Inflammatory macrophage (primary cell): Measurements from ENCODE around the gene YPEL4.

Experiments
- DNase-seq, 2 donors: peaks; one replicate each; pipeline ENCODE4 v3.0.0-alpha.2; 2020 to 2022

The YPEL4 gene

DNA sequence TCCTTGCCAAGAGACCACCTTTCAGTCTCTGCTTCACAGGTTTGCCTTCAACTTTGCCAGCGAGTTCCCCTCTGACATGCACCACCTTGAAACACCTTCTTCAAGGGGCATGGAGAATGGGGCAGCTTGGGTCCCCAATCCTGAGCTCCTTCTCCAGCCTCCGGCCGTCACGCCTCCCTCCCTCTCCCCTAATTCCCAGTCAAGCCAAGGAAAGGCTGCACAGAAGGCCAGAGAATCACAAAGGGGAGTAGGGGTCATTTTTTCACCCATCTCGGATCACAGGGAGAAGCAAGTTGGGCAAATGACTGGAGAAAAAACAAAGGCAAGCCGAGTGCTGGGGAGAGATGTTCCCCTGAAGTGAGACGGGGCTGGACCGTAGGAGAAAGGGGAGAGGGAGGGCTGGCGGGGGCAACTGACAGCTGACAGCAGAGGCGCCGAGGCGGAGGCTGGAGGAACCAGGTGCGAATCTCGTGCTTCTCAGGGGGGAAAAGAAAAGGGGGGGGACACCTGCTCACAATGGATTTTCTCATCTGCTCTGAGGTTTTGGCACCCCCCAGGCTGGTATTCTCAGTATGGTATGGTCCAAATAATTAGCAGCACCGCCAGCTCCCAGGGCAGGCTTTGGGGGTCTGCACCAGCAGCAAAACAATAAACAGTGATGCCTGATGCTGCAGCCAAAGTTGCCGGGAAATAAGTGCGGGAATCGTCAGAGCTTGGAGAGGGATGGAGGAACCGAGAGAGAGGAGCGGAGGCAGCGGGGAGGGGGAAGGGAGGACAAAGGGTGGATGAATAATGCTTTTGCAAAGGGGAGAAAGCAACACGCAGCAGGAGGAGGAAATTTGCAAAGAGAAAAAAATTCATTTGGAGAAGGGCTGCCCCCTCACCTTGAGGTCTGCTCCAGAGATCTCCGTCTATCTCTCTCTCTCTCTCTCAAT lies 644 bp downstream of the YPEL4 start:
- DNase-seq = peak in 1 of 2 donors; percentile 38

DNA sequence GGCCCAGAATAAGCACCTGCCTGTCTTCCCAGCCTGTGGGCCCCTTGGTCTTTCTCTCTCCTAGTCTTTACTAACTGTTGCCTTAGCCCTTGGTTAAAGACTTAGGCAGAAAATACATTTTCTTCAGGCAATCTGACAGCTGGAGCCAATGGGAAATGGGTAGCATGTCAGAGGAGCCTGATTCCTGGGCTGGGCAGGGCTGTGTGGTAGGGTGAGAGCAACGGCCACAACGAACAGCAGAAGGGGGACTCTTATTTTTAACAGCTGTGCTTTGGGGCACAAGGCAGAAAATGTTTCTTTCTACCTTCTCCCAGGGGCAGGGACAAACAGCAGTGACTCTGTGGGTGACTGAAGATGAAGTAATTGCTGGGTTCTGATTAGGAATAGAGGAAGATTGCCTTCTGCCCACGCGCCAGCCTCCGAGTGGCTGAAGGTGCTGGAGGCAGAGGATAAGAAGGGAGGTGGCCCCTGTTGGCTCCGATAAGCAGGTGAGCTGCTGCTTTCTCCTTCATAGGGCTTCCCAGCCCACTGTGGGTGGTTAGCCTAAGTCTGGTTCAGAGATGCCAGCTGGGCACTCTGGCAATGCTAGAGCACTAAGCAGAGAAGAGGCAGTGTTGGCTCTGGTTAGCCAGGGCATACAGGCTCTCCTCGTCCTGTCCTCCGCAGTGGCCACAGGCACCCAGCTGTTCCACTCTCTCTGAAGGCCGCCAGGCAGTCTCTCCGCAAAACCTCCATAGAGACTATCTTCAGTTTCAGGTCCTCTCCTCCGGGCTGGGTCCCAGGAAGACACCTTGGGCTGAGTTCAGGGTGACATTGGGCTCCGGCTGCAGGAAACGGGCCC lies 1.5 kb downstream of the YPEL4 start:
- DNase-seq = peak; percentile 66 to 87

DNA sequence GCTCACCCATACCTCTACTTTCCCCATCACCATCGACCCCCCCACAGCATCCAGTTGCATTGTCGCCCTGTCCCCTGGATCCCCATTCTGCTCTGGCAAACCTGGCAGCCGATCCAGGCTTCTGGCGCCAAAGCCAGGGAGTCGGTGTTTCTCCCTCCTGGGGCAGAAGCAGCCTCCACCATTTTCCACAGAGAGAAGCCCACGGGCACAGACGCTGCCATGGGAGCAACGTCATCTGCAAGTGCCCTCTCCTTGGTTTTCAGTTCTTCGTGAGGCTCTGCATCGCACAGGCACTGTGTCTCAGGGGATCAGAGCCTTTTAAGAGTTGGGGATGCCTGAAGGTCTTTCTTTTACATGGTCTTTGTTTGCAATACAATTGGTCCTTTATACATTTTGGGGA lies 2.3 kb downstream of the YPEL4 start:
- DNase-seq = no peak

DNA sequence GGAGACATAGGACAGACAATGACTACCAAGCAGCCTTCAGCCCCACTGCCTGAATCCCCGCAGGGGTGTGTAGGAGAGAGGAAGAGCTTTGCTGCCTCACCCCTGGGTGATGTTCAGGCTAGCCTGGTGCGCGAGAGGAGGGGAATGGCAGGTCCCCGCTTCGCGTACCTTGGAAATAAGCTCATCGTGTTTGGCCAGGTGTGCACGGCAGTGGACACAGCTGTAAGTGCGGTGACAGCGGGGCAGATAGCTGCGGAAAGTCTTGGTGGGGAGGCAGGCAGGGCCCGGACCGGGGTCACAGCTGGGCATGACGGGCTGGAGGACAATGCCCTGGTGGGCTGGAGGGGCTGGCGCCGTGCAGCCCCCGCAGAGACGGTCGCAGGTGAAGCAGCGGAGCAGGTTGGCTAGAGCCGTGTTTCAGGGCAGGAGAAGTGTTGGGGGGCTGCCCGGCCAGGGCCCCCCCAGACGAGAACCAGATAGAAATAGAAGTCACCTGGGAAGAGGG lies 2.9 kb downstream of the YPEL4 start:
- DNase-seq = no peak

DNA sequence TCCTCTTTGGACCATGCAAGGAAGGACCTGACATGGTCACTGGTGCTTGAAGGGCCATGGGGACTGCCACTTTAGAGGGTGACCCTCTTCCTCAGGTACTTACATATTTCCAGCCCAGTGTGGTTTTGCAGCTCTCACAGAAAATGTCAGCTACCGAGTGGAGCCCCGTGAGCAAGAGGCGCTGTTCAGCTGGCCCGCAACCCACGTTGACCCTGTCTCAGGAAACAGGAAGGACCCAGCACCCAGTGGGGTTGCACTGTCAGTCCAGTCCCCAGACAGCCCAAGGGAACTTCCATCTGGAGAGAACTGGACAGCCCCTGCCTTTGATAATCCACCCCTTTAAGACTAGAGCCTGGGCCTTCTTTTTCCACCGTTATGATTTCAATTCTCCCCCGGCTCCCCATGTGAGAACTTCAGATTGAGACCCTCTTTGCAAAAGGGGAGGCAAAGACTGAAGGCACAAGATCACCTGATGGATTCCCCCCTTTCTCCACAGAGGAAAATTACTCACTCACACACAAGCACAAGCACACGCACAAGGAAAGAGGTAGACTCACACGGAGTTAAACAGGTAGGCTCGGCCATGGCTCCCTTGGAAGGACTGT lies 3.4 kb downstream of the YPEL4 start:
- DNase-seq = peak; percentile 66 to 91

DNA sequence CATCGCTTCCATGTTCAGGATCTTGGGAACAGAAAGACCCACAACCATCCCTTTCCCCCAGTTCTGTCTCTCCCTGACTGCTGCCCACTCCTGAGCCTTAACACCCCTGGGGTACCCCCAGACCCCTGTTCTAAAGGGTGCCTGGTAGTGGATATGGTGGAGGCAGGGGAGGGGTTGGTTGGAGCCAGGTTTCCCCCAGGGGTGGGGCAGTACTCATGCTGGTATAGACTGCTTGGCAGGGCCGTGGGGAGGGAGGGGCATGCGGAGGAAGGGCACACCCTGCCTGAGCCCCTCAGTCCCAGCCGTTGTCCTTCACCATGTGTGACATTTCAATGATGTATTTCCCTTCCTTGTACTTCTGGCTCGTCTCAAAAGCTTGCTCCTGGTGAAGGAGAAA lies 4.0 kb downstream of the YPEL4 start:
- no peak for DNase-seq

DNA sequence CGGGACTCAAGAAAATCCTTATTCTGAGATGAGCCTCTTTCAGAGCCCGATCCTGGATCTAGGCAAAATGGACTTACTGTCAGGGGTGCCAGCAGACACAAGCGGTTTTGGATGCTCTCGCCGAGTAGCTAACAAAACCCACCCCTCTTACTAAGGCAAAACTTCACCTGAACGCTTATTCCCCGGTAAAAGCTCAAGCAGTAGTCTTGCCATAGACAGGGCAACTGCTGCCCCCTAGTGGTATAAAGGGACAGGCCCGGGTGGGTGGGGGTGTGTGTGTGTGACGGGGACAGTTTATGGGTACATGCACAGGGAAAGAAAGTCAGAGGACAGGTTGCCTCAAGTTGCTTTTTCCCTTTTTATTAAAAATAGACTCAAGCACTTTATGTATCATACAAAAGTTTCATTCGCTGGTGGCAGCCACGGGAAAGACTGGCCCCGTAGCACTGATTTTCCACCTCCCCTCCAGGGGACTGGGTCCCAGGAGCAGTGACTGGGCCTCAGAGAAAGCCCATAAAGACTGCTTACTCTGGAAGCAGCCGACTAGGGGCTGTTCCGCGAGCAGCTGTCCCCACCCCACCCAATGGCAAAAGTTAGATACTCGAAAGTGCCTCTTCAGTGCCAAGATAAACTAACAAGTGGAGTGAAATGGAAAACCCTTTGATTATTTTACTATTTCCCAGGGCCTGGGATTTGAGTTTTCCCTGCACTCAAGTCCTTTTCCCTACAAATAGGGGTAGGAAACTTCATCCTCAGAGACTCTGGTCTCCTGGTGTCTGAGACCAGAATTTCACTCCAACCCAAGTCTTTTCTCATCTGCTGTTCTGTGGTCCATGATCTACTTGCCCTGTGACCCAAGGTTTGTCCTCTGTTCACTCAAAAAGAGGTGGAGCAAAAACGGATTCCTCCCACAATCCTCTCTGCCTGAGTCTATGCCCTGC lies 4.7 kb downstream of the YPEL4 start:
- DNase-seq = peak; percentile 70 to 75

DNA sequence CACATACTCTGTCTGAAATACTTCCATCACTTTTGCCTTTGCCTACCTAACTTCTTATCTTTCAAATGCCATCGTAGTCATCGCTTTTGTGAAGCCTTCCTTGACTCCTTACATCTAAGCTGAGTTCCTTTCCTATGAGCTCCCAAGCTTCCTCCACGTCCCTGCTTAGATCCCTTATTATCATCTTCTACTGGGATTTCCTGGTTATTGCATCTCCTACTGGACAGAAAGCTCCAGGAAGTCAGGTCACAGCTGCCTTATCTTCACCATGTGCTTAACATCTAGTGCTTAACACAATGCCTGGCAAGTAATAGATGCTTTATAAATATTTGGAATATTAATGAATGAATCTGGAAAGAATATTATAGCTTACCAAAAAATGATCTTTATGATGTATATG lies 5.9 kb downstream of the YPEL4 start:
- DNase-seq = no peak

DNA sequence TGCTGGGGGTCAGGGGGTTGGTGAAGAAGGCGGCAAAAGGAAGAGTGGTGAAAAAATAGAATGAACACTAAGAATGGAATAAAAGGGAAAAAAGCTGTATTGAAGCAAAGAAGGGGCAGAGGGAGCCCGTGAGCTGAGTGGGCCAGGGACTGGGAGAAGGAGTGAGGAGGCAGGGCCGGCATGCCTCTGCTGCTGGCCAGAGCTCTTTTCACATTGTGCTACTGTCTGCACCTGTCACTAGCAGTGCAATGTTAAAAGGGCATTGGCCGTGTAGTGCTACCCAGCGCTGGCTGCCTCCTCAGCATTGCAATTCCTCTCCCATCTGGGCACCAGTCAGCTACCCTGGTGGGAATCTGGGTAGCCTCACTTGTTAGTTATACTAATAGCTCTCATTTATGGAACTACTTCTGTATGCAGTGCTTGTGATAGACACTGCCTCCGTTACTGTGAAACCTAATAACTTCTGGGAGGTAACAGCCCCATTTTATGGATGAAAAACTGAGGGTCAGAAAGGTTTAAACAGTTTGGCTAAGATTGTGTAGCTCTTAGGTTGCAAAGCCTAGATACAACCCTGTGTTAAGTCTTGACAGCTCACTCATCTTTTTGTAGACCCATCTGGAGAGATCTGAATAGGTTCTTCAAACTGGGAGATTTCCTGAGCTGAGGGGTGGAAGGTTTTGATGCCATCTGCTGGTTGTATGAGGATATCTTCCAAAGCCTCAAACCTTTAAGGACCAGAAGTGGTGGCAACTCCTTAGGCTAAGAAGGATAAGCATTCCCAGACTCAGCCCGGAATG lies 8.5 kb downstream of the YPEL4 start:
- peak; percentile 66 to 68 for DNase-seq

DNA sequence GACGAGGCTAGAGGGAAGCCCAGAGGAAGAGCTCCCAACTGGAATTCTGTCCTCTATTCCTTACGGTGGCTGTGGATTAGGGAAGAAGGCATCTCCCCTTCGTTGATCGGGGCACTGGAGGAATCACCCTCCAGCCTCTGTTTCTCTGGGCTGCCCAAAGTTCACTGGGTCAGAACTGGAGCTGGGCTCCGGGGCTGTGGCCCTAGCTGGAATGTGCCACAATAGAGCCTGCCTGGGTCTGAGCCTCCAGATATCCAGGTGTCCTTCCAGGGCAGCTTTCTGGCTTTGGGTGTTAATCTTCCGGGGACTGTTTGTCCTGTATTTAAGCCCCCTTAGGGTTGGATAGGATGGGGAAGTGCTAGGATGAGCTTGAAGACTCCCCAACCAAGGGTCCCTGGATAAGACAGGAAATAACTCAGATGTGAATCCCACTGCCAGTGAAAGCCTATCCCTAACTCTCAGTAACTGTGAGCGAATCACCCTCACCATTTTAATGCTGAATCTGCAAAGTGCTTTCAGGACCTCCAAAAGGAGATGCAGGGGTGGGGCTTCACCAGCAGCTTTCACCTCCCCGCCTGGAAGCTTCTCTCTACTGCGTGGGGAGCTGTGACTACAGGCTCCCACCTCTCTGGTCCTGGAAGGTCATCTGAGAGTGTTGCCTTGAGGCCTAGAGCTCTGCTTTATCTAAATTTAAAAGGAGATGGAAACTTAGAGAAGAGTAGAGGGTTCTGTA lies 9.5 kb downstream of the YPEL4 start:
- no peak for DNase-seq

DNA sequence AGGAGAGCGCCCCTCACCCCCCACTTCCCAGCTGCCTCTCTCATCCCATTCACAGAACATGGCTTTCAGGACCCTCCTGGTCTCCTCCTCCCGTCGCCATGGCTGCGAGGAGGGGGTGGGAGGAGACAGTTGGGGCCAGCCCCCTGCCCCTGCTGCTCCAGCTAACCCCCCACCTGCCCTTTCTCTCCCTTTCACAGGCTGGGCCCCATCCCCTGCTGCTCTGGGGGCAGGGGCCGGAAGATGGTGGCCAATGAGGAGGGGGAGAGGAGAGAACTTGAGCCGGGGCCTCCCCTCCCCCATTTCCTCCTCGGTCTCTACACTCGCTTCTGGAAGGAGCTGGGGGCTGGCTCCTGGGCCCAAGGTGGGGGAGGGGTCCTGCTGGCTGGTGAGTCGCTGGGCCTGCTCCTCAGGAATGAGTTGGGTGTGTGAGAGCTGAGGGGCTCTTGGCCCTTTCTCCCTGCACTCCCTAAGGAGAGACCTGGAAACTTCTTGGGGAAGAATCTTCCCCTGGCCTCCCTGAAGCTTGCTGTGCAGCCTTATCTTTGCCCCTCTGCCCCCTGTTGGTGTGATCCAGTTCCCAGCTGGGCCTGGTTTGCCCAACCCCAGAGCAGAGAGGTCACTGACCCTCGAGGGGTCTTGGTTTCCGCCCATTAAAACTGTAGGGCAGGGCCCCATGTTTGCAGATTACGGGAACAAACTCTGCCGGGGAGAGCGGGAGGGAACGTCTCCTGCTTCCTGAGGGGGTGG lies 10.2 kb downstream of the YPEL4 start:
- no peak for DNase-seq

DNA sequence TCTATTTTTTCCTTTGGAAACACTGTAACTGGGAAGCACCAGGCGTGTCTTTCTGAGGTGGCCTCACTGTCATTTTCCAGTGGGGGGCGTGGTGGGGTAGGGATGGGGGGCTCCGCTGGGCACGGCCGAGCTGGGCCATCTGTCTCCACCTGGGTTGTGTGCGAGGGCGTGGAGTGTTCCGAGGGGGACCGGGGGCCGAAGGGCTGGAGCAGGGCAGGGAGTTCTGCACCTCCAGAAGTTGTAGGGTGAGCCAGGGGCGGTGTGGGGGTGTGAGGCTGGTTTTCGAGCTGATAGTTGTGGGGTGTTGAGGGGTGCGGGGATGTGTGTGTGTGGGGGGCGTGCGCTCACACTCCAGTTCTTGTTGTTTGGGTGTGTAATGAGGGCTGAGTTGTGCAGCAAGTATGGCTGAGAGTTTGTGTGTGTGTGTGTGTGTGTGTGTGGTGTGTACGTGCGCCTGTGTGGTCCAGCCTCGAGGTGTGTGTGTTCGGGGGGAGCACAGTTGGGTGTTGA lies 10.8 kb downstream of the YPEL4 start:
- no peak for DNase-seq

DNA sequence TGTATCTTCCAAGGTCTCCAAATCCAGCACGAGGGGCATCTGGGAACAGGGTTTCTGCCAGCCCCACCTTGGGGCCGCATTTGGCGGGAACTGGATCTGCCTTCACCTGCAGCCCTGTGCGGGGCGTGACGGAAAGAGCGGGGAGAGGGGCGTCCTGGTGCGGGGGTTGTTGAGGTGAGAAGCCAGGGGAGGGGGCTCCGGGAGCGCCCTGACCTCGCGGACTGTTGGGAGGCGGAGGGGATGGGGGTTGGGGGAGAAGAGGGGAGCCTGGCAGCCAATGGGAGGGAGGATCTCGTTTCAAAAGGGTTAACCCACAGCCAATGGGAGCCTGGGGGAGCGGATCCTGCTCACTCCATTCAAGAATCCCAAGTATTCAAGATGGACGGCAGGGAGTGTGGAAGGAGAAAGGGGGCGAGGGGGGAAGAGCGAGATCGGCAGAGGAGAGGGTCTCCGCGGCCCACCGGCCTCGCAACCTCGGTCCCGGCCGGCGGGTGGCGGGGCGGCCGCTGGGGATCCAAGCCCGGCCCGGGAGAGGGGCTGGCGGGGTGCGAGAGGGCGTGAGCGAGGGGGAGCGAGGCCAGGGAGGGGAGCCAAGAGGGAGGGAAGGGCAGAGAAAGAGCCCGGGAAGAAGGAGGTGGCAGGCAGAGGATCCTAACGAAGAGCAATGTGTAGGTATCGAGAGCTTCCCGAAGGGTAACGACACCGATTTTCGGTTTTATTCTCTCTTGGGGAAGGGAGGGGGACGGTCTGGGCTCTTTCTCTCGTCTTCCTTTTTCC lies 11.5 kb downstream of the YPEL4 start:
- no peak for DNase-seq

DNA sequence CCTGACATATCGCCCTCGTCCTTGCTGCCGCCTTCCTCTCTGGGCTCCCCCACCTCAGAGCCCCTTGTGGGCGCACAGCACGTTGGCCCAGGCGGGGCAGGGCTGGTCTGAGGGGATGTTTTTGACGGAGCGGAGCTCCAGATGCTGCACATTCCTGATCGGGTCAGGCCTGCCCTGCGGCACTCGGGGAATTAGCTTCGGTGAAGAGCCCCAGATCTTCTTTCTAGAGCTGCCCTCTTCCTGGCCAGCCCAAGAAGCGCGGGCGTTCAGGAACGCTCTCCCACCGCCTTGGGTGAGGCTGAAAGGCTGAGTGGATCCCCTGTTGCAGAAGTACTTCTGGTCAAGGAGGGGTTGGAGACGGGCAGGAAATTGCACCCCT lies 12.1 kb downstream of the YPEL4 start:
- no peak for DNase-seq

DNA sequence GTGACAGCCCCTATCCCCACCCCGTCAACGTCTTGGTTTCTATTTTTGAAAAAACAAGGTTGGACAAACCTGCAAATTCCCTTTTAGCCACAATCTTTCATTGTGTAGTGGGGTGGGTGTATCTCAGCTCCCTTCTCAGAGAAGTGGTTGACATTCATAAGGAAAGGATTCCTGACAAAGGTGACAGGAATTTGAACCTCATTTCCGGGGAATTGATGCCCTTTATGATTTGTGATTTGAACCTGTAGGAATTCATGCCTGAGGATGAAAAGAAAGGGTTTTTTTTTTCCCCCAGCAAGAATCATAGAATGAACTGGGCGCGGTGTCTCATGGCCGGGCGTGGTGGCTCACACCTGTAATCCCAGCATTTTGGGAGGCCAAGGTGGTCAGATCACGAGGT lies 14.5 kb downstream of the YPEL4 start:
- no peak for DNase-seq

DNA sequence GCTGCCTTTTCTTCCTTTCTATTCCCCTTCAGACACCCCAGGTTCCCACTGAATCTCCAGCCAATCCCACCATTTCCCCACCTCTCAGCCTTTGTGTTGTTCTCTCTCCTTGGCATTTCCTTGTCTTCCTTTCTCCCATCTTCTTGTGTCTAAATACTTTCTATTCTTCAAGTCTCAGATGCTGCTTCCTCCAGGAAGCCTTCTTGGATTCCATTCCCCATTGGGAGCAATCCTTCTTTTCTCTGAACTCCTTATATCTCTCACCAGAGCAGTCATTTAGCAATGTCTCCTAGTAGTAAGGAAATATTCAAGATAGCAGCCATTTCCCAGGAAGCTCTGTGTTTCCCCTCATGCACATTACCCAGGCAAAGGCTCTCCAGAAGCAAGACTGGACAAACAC lies 15.4 kb downstream of the YPEL4 start:
- no peak for DNase-seq

DNA sequence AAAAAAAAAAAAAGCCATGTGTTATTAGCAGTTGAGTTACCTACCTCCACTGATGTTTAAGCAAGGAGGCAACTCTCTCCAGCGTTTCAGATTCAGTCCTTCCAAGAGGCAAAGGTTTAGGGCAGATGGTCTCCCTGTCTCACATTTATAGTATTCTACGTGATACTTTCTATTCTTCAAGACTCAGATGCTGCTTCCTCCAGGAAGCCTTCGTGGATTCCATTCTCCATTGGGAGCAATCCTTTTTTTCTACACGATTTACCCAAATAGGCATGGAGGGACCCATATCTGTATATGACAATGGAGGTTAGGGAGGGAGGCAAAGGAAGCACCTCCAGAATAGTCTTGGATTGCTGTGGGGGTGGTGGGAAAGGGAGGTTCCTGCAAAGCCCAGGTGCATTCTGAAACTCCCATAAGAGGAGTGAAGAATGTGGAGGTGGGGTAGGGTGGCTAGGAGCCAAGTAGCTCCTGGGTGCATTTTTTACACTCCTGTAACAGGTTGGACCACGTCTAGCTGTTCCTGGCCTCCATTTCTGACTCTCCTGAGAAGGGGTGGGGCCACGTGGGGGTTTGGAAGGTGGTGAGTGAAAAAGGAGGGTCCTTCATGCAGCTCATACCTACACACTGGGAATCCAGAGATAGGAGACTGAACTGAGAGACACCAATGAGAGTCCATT lies 16.2 kb downstream of the YPEL4 start:
- no peak for DNase-seq

DNA sequence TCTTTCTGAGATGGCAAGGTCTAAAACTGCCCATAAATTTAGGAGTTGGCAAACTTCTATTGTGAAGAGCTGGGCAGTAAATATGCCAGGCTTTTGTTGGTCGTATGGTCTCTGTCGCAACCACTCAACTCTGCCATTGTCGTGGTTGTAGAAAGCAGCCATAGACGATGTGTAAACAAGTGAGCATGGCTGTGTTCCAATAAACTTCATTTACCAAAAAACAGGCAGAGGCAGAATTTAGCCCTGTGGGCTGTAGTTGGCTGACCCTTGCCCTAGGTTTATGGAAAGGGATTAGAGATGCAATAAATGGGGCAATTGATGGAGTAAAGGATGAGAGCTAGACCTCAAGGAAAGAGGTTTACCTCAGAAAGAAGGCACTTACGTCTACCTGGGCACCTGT lies 17.6 kb downstream of the YPEL4 start:
- no peak for DNase-seq
